Astrocyte of the cerebellum (primary cell): Measurements from ENCODE around the gene ADAMTS19.
"Not testable (repeated sequence)": the region's sequence is repeated elsewhere in the genome, so short reads cannot be mapped to it uniquely, and the experiment has no call there.

Source experiments
- DNase-seq: peaks from one replicate; pipeline ENCODE4 v3.0.0-alpha.2; 2011; ENCODE audit warnings: low read depth
- H3K4me3 ChIP-seq: 2 replicates; pipeline ENCODE4 v1.5.1; 2011; ENCODE audit warnings: mild to moderate bottlenecking, low read depth, low read length, moderate library complexity
- CTCF ChIP-seq: IDR thresholded peaks from 2 replicates; pipeline ENCODE4 v1.5.1; 2012; ENCODE audit warnings: low read length, low read depth, moderate library complexity, mild to moderate bottlenecking; ENCODE audit errors: missing control alignments
- in situ Hi-C: cut with HindIII; loops from 2 replicates; pipeline ENCODE4 v1.10.0; 2017; ENCODE audit warnings: low sequenced_read_pairs

ADAMTS19 gene

GRCh38 chr5:129426071-129426470, 34.0 kb upstream of the ADAMTS19 start:
- H3K4me3 ChIP-seq, result no peak overlapping the region
- DNase-seq, result no peak
- no peak for TF ChIP-seq CTCF
- in situ Hi-C loops, result no loop called here

- DNase-seq, in situ Hi-C loops, H3K4me3 ChIP-seq: not testable (repeated sequence)
These were observed 31.5 kb upstream of the ADAMTS19 start for GRCh38 chr5:129428636-129429035.

GRCh38 chr5:129431406-129431805, 28.7 kb upstream of the ADAMTS19 start:
- in situ Hi-C loops, result no loop called here
- TF ChIP-seq CTCF, result no peak
- no peak for DNase-seq
- H3K4me3 ChIP-seq, result no peak overlapping the region

GRCh38 chr5:129438322-129438721, 21.8 kb upstream of the ADAMTS19 start:
- in situ Hi-C loops, result no loop called here

GRCh38 chr5:129440424-129440823, 19.7 kb upstream of the ADAMTS19 start:
- DNase-seq, result no peak
- no peak overlapping the region for H3K4me3 ChIP-seq
- in situ Hi-C loops, result no loop called here
- TF ChIP-seq CTCF, result no peak

More at GRCh38 chr5:129438322-129438721, 21.8 kb upstream of the ADAMTS19 start:
- DNase-seq, result no peak
- no peak for TF ChIP-seq CTCF
- H3K4me3 ChIP-seq, result no peak overlapping the region

GRCh38 chr5:129441096-129441495, 19.0 kb upstream of the ADAMTS19 start:
- no peak for TF ChIP-seq CTCF
- no peak overlapping the region for H3K4me3 ChIP-seq
- in situ Hi-C loops, result no loop called here
- no peak for DNase-seq

GRCh38 chr5:129445379-129445778, 14.7 kb upstream of the ADAMTS19 start:
- DNase-seq, result no peak
- no peak for TF ChIP-seq CTCF
- no peak overlapping the region for H3K4me3 ChIP-seq
- in situ Hi-C loops, result no loop called here
